Mucosa of descending colon (tissue), 3 donors: ENCODE measurements around the gene ETS1. TPM values are rescaled to one million over a fixed set of nuclear protein-coding genes. Genes with fewer than 3 reads are reported as not detected.

Experiments
- ATAC-seq: fragments of 200-7000 bp; cut with Tn5 transposase; one replicate; pipeline ENCODE4 v1.9.1; 2020; ENCODE audit warnings: mild to moderate bottlenecking, moderate library complexity
- DNase-seq, 3 donors: peaks; one replicate each; pipeline ENCODE4 v3.0.0-alpha.2; 2020
- H3K36me3 ChIP-seq: fragments of 200-600 bp; one replicate; pipeline ENCODE4 v1.8.0; 2021; ENCODE audit warnings: low read depth, mild to moderate bottlenecking
- H3K4me1 ChIP-seq: fragments of 200-600 bp; one replicate; pipeline ENCODE4 v1.8.0; 2021; ENCODE audit warnings: low read depth, mild to moderate bottlenecking
- H3K4me3 ChIP-seq: fragments of 200-600 bp; one replicate; pipeline ENCODE4 v1.8.0; 2021; ENCODE audit warnings: mild to moderate bottlenecking
- H3K9me3 ChIP-seq: fragments of 200-600 bp; one replicate; pipeline ENCODE4 v1.8.0; 2021; ENCODE audit warnings: mild to moderate bottlenecking
- CTCF ChIP-seq: fragments of 200-600 bp; IDR thresholded peaks from one replicate; pipeline ENCODE4 v1.8.0; 2022; ENCODE audit warnings: antibody characterized with exemption, mild to moderate bottlenecking
- intact Hi-C, 2 donors: fragments of 100-400 bp; cut with DNase I in 1 of 2; cut with micrococcal nuclease in 1 of 2; formaldehyde crosslinking; loops; one replicate each; pipeline versions ENCODE4 v1.11.0 to v1.11.1; 2022; cut with DNase I, micrococcal nuclease
- total RNA-seq, 3 donors: library from RNA; stranded (reverse); fragmentation: NEBNext Ultra II Directional in 2 of 3; extraction: Animal tissue kit (Norgen Biotek cat#: 25700) in 2 of 3; gene quantifications; one replicate each; pipeline versions ENCODE4 v1.2.1 to v1.2.4, GENCODE V29; 2021 to 2023
- donor health status: DM: no; HTN: no; CAD: no; lungs with moderate emphysema.
- donor health status: DM: no; HTN: no; CAD: no.
- donor health status: DM: no; HTN: yes; CAD: no.

ETS1 gene
- total RNA-seq, 3 donors from 2014 or later, result 36.5 to 41.2 (median 38.6) TPM

GRCh38 chr11:128483211-128483788 is 104.1 kb downstream of the ETS1 start:
- H3K36me3 ChIP-seq, result no peaks in the 10 kb centered on the region
- peaks cover 6% of the 10 kb centered on the region for H3K4me1 ChIP-seq
- peak; percentile 61 for ATAC-seq
- no peaks in the 10 kb centered on the region for H3K9me3 ChIP-seq
- intact Hi-C loops, result no loop called here
- no peak for TF ChIP-seq CTCF
- no peak for DNase-seq
- no peak overlapping the region for H3K4me3 ChIP-seq

- no peak for DNase-seq
- H3K4me1 ChIP-seq, result peaks cover 6% of the 10 kb centered on the region
- H3K9me3 ChIP-seq, result no peaks in the 10 kb centered on the region
- intact Hi-C loops, result no loop called here
- TF ChIP-seq CTCF, result no peak
- H3K36me3 ChIP-seq, result no peaks in the 10 kb centered on the region
- peak; percentile 50 for ATAC-seq
- no peak overlapping the region for H3K4me3 ChIP-seq
Observed at GRCh38 chr11:128482512-128483191, 104.7 kb downstream of the ETS1 start.

GRCh38 chr11:128482092-128482491 is 105.3 kb downstream of the ETS1 start:
- ATAC-seq (no peak), DNase-seq (no peak)
- TF ChIP-seq CTCF, result no peak
- Histone ChIP-seq H3K4me1 (peaks cover 7% of the 10 kb centered on the region), H3K9me3 (no peaks in the 10 kb centered on the region), H3K36me3 (no peaks in the 10 kb centered on the region), H3K4me3 (no peak overlapping the region)
- intact Hi-C loops, result no loop called here

GRCh38 chr11:128481135-128481534 is 106.2 kb downstream of the ETS1 start:
- DNase-seq (no peak), ATAC-seq (no peak)
- no peaks in the 10 kb centered on the region for H3K9me3 ChIP-seq
- intact Hi-C loops, result no loop called here
- H3K4me3 ChIP-seq, result no peak overlapping the region
- no peaks in the 10 kb centered on the region for H3K36me3 ChIP-seq
- no peak for TF ChIP-seq CTCF
- H3K4me1 ChIP-seq, result peaks cover 12% of the 10 kb centered on the region

GRCh38 chr11:128480665-128481064 is 106.7 kb downstream of the ETS1 start:
- ATAC-seq, result no peak

More at GRCh38 chr11:128480665-128481064, 106.7 kb downstream of the ETS1 start:
- Histone ChIP-seq H3K4me3 (no peak overlapping the region), H3K9me3 (no peaks in the 10 kb centered on the region), H3K4me1 (peaks cover 12% of the 10 kb centered on the region), H3K36me3 (no peaks in the 10 kb centered on the region)
- TF ChIP-seq CTCF, result no peak
- intact Hi-C loops, result no loop called here
- DNase-seq, result no peak
